ENCODE results near the gene DISC1.

The DISC1 gene

DNA sequence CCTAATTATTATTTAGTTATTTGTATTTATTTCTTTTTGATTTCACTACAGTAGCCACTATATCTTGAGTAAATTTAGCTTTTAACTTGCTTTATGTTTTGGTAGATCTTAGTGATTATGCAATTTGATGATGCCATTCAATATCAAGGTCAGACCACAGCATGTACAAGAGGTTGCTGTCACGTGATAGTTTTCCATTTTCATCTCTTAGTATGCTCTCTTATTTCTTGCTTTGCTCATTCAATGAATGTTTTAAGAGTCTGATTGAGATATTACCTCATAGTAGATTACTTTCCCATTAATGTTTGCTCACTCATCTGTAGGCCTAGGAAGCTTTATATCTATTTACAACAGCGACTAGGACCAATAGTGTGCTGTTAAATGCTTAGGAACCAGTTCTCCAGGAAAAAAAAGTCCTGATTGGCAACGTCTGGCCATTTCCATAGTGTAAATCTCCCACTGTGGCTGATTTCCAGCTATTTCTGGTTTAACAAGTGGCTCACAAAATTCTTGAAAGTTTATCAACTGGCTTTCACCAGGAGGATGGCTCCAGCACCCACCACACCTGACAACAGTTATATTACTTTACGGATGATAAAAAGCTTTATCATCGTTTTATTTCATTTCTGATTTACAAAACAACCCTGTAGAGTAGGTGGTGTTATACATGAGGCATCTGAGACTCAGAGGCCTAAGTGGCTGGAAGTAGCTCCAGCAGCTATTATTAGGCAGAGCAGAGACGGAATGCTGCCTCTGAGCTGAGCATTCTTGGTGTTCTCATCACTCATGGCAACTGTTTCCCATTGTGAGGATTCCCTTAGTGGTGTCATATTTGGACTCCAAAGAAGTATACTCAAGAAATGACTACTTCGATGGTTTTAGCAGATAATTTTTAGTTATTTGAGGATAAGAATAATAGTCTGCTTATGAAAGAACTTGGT is 235.2 kb downstream of the DISC1 start:
- no peak for DNase-seq

DNA sequence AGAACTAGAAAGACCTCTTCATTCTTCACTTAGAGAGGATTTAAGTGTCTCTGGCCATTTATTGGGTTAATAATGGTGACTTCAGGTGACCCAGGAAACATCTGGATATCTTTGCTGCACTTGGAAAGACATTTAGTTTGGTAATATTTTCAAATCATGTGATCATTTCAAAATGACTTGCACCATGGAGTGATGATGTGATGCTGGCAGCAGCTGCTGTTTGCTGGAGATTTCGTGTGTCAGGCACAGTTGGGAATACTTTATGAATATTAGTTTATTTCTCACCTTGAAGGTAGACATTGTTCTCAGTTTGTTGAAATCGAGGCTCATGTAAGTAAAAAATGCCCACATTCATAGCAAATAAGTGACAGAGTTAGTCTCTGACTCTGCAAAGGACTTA is 236.0 kb downstream of the DISC1 start:
- DNase-seq = no peak

DNA sequence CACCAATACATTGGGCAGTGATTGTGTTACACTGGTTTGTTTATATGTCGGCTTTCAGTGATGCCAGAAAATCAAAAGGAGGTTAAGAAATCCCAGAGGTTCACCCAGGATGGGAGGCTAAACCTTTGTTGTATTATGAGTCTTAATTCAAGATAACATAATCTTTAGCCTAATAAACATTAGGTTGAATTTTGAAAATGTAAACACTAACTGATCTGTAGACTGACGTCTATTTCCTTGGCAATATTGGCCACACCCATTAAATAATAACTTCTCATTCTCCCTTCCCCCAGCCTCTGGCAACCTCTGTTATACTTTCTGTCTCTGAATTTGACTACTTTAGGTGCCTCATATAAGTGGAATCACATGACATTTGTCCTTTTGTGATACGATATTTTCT is 238.7 kb downstream of the DISC1 start:
- DNase-seq = no peak

DNA sequence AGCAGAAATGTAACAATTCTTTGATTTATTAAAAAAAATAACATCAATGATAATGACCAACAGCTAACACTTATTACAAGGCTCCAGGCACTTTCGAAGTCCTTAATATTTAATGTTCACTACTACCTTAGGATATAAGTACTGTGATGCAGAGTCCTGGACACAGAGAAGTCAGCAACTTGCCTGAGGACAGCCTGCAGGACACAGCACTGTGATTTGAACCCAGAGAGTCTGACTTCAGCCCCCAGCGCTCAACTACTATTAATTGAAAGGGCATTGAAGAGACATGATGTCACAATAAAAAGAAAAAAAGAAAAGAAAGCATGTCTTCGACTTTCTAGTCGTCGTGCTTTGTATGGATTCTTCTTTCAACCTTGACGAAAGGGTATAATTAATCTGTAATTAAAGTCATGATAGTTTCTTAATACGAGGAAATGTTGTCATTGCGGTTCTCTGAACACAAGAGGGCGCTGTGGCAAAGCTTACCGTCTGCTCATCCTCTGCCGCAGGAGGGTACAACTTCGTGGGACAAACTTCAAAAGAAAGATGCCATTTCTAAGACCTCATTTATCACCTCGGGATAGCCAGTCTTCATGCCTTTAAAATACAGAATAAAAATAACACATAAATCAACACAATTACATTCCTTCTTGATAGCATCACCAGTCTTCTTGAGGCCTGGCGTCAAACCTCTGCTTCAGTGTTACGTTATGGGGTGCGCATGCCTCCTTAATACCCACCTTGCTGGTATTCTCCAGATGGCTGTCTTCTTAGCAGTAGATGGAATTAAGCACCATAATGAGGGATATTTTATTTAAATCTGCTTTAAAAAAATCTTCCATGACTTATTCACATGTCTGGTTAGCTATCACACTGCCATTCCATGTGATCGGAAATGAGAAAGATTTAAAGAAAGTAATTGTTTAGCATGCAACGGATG is 240.1 kb downstream of the DISC1 start:
- DNase-seq = peak; percentile 64 to 67

DNA sequence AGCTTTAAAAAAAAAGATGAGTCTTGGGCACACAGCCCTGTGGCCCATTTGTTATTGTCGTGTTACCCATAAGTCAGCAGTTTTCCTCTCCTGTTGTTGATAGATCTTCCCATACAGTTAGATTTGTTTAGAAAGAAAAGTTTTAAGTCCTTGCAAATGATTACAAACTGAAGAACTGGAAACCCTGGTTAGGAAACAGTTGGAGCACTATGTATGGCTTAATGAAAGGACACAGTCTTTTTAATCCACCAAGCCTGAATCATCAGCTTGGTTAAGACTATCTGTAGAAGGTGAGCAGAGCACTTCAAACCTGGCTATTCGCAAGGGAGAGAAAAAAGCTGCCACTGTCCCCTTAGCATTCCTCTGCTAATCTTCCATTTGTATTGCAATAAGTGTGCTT is 241.0 kb downstream of the DISC1 start:
- DNase-seq = no peak

DNA sequence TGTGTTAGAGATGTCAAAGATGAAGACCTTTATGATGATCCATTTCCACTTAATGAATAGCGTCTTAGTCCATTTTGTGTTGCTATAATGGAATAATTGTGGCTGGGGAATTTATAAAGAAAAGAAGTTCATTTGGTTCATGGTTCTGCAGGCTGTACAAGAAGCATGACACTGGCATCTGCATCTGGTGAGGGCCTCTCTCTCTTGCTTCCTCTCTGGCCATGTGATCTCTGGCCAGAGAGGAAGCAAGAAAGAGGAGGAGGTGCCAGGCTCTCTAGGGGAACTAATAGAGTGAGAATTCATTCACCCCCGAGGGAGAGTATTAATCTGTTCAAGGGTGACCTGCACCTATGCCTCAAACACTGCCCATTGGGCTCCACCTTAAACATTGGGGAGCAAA is 242.8 kb downstream of the DISC1 start:
- DNase-seq = no peak

DNA sequence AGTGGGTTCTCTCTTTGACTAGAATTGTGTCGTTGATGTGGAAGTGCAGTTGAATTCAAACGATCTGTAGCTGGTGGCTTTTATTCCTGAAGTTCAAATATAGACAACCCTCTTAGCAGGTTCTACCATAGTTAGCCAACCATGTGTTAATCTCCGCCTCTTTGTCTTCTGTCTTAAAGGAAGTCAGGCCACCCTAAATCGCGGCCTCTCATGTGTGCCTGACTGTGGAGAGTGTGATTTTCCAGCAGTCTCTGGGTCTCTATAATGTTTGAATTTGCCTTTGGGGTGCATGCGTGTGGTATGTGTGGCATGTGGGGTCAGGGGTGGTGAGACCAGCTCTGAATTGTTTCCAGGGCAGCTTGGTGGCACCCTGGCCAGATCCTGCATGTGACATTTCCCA is 244.9 kb downstream of the DISC1 start:
- no peak for DNase-seq

DNA sequence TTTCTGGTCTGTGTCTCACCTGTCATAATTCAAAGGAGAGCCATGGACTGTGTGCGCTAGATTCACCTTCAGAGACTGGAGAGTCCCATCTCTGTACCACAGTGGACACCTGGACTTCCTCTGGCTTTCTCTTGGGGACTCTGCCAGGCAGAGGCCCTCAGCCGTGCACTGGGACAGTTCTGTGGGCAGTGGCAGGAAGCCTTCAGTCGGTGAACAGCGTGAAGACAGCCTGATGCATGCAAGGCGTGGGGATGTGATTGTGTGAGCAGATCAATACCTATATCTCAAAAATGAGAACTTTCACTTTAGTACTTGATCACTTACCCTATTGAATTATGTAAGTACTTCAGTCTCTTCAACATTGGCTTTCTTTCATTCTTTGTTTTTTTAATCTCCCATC is 245.3 kb downstream of the DISC1 start:
- peak in 1 of 2 experiments; percentile 23 for DNase-seq

DNA sequence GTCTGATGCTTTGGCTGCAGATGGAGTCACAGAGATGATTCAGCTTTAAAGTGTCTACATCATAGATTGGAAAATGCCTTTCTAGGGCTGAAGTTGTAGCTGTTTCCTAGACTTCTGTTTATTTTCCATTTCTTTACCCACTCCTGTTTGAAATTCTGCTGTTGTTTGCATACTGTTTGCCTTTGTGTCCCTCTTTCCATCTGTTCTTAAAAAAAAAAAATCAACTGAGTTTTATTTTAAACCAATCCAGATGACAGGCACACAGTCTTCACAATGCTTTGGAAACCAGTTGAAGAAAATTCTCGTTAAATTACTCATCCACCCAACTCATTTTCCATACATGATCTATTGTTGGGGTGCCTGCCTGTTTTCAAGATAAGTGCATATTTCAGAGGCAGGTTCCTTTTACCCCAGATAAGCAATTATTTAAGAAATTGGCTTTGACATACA is 245.9 kb downstream of the DISC1 start:
- DNase-seq = no peak

DNA sequence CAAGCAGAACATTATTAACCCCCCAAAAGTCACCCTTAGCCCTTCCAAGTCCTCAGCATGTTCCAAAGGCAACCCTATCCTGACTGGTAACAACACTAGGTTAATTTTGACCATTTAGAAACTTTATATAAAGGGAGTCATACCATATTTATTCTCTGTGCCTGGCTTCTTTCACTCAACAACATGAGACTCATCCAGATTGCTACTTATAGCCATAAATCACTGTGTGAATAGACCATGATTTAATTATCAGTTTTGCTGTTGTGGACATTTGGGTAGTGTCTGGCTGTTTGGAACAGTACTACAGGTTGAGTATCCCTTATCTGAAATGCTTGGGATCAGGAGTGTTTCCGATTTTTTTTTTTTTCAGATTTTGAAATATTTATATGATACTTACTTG is 252.1 kb downstream of the DISC1 start:
- no peak for DNase-seq

DNA sequence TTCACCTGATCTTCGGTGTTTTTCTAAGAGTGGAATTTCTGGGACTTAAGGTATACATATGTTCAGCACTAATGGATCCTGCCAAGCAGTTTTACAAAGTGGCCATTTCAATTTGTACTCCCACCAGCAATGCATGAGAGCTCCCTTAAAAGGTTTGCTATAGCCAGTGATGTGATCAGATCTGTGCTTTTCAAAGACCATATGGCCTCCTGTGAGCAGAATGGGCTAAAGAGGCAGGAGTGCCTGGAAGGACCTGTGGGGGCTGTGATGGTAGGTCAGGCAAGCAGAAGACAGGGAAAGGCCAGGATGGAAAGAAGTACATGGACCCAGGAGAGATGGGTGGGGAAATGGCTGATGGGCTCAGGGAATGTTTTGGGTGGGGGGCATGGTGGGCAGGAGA is 252.7 kb downstream of the DISC1 start:
- no peak for DNase-seq

DNA sequence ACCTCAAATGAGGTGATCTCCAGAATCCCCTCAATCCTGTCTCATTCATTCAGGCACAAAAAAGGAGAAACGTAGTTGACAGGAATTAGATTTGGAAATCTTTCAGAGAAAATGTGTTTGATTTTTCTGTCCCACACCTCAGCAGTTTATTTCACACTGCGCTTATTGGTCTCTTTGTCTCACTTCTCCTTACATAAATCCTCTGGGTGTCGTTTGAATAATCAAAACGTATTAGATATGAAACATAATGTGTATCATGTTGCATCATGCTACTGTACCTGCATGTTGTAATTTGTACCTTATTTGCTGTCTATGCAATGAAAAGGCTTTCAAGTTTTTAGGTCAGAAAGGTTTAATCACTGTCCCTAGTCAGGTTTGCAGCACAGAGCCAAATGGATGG is 255.7 kb downstream of the DISC1 start:
- DNase-seq = no peak

DNA sequence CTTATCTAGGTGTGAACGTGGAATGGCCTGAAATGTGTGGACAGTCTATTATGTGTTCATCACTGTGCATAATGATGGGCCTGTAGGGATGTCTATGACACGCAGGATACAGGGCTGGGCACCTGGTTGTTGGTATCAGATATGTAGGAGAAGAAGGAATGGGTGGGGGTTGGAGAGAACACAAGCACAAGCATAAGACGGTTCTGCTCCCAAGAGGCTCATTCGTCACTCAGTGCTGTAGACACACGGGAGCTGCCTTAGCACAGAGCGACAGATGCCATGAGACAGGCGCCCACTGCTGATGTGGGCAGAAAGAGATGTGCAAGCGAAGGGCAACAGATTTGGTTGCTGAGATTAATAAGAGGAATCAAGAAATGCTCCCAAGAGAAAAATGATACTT is 256.2 kb downstream of the DISC1 start:
- DNase-seq = no peak

DNA sequence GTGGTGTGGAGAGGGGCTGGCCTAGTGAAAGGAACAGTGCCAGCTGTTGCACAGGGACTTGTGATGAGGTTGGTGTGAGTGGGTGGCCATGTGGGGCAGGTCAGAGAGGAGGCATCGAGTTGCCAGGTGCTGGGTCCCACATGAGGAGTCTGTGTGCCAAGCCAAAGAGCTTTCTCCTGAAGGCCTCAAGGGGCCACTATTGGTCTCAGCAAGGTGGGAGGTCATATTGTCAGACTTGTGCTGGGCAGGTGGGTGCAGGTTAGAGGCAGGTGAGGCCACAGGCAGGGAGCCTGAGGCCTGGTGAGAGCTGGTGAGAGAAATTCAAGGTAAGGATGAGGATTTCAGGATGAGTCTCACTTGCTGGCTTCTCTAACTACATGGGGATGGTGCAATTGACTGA is 256.8 kb downstream of the DISC1 start:
- DNase-seq = no peak

DNA sequence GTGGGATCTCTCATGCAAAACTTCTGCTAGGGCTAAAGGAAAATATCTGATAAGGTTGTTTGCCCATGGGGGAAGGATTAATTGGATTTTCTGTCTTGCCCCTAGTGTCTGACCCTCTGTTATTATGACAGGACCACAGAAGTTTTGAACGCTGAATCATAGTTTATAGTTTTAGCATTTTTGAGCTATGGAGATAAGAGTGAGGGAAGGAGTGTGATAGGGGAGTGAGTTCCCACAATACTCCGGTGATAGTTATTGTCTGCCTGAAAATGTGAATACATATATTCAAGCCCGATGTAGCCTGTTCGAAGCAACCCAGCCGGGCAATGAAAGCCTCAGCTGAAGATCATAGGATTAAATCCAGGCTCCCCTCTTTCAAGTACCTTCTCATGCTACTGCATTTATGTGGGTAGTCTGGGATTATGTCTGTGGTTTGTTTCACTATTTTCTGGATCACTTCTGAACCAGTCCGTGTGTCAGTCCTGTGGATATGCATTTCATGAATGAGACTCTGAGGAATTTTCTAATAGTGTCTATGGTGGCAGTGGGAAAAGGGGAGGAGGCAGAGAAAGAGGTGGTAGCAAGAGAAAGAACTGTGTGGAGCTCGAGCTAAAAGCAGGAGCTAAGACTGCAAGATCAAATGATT is 258.7 kb downstream of the DISC1 start:
- no peak for DNase-seq

DNA sequence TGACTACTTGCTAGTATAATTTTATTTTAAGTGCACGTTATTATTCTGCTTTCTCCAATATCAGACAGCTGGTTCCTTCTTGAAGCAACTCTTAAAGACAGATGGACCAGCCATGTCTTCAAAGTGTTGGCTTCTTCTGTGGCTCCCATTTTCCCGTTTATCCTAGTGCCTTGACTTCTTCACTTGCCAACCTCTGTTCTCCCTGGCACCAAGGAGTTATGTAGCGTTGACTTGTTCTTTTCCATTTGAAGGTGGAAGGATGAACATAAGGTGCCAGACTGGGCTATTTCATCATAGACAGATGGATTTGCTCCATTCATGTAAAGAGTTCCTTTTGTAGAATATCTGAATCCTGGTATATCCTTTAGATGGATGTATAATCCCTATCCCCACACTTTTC is 260.6 kb downstream of the DISC1 start:
- DNase-seq = no peak

DNA sequence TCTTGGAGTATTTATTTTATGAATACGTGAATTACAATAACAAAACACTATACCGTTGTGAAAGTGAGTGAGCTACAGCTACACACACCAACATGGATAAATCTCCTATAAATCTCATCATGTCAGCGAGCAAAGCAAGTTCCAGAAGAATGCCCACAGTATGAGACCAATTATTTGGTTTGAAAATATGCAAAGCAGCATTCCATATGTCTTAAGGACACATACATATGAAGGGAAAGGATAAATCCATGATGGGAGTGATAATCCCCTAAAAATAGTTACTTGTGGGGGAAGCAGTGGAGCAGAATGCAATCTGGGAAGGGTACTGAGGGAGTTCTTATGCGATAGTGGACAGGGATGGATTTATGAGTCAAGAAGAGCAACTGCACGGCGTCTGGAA is 261.3 kb downstream of the DISC1 start:
- DNase-seq = no peak

DNA sequence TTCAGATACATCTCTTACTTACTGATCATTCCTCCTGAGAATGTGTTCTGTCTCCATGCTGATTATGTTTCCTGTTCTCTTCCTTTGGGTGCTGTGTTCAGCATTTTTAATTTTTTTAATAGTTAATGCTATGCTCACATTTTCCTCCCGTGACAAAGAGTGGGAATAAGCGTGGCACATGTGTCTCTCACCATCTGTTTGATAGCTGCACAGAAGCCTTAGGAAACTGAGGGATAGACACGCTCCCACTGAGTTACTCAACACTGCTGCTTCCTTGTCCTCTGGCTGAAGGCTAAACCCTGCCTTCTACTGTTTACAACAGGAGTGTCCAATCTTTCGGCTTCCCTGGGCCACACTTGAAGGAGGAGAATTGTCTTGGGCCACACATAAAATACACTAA is 264.2 kb downstream of the DISC1 start:
- DNase-seq = no peak

DNA sequence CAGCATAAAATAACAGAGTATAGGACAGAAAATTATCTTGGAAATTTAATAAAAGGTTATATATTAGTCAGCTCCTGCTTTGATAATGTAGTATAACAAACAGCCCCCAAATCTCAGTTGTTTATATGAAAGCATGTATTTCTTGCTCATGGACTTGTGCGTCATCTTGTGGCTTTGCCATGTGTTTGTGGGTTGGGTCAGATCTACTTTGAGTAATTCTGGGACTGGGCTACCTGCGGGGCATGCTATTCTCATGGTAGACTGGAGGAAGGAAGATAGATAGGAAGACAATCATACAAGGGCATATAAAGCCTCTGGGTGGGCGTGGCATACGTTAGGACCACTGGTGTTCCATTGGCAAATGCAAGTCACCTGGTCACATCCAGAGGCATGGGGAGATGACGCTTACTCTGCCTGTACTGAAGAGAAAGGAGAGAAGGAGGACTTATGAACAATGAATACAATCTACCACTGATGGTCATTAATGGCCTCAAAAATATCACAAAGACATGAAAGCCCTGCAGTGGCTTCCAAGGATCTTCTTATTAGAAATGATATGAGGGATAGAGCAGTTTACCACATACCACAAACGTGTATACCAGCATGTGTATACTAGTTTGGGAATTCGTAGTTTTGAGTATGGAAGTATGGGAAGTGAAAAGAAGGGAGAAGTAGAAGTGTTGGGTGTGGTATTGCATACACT is 267.0 kb downstream of the DISC1 start:
- no peak for DNase-seq

DNA sequence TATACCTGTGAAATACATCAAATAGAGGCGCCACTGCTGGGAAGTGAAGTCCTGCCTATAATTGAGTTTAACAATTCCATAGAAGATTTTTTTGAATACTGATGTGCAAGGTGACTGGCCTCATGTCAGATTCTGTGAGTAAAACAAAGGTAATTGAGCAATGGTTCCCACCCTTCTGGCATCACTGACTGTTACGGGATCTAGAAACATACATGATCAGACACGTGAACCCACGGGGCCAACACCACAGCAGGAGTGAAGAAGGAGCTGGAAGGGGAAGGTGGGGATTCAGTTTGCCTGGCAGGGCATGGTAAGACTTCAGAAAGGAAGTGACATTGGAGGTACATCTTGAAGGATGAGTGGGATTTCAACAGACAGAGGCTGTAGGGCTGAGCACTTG is 270.2 kb downstream of the DISC1 start:
- no peak for DNase-seq

DNA sequence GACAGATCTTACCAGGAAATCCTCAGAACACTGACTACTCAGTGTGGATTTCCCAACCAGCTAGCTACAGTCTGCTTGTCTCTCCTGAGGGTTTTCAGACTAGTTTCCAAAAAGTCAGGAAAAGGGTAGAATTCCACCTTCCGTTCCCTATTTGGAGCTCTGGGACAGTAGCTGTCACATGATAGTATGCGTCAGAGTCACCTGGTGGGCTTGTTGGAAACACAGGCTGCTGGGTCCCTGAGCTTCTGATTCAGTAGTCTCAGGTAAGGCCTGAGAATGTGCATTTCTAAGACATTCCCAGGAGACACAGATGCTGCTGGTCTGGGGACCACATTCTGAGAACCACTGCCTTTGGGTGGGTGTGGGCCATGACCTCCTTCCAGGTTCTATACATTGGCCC is 272.5 kb downstream of the DISC1 start:
- DNase-seq = no peak

DNA sequence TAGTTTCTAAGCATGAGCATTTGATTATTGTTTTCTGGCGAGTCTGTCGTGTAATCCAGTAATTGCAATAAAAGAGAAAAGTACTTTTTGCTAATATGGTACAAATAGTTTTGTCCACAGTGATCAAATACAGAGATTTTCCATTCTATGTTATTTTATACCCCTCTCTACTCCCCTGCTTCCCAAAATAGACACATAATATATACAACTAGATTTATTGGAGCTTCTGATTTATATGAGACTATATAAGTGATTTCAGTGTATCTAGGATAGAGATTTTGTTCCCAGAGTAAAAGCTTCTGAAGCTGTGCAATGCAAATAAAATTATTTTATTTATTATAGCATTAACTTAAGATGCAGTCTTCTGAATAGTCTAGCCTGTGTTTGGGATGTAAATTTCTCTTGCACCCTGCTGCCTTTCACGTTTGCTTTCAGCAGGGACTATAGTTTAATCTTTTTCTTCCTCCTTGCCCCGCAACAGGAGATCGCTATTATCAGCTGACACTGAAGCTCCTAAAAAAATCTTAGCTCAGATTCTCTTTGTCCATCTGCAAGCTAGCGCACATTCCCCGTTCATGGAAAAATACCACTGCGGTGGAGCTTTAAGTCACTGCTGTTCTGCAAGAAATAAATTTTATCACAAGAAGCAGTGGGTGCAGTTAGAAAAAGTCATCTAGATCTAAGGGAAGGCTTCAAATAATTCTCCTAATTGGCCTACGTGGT is 273.3 kb downstream of the DISC1 start:
- no peak for DNase-seq

Measured in activated T-cell treated with anti-CD3 and anti-CD28 coated beads, Interleukin-2, amount 50 U/mL, for 48 hours (primary cell).